LNCaP clone FGC (cell line): Measurements from ENCODE around the gene ZMAT2.
"Not testable (repeated sequence)": the region's sequence is repeated elsewhere in the genome, so short reads cannot be mapped to it uniquely, and the experiment has no call there.

Experiments used
- DNase-seq: peaks from one replicate; pipeline ENCODE4 v3.0.0-alpha.2; 2011; ENCODE audit warnings: low read depth
- H3K4me3 ChIP-seq: 2 replicates; pipeline ENCODE4 v1.5.1; 2011; ENCODE audit warnings: mild to moderate bottlenecking, low read depth, low read length, control low read depth
- CTCF ChIP-seq: IDR thresholded peaks from 2 replicates; pipeline ENCODE4 v1.5.1; 2012; ENCODE audit warnings: mild to moderate bottlenecking; ENCODE audit not compliant: control insufficient read depth, insufficient read depth; ENCODE audit errors: extremely low read depth

ZMAT2 gene

GRCh38 chr5:140690376-140690932, 9.8 kb upstream of the ZMAT2 start:
- TF ChIP-seq CTCF: no peak
- no peak for DNase-seq
- peak overlapping the region; percentile 98 for H3K4me3 ChIP-seq

- no peak for TF ChIP-seq CTCF
- peak within 1 kb of the TSS; percentile 98 for H3K4me3 ChIP-seq
- DNase-seq: peak; percentile 94
Measured at GRCh38 chr5:140690941-140691924, 9.0 kb upstream of the ZMAT2 start, which contains the start of the genes HARS1 and HARS2. Gene HARS1 (minus strand): TSS chr5:140691370. CDS start chr5:140691304, 66 bp downstream. Gene HARS2 (plus strand): TSS chr5:140691455. CDS start chr5:140691649, 194 bp downstream.

- no peak overlapping the region for H3K4me3 ChIP-seq
- no peak for TF ChIP-seq CTCF
- DNase-seq: no peak
Measured at GRCh38 chr5:140694276-140694675, 6.0 kb upstream of the ZMAT2 start.

GRCh38 chr5:140696891-140697492, 3.3 kb upstream of the ZMAT2 start:
- no peak overlapping the region for H3K4me3 ChIP-seq
- no peak for DNase-seq
- TF ChIP-seq CTCF: no peak

- no peak for TF ChIP-seq CTCF
- DNase-seq: no peak
- no peak overlapping the region for H3K4me3 ChIP-seq
Measured at GRCh38 chr5:140707812-140708211, 7.6 kb downstream of the ZMAT2 start.

GRCh38 chr5:140708787-140709186, 8.5 kb downstream of the ZMAT2 start:
- DNase-seq, H3K4me3 ChIP-seq: not testable (repeated sequence)
